Suppressor macrophage treated with lipopolysaccharide for 1 hour (primary cell): ENCODE results near the gene LRRC49.
"Not testable (repeated sequence)": the region's sequence is repeated elsewhere in the genome, so short reads cannot be mapped to it uniquely, and the experiment has no call there.

Experiments
- DNase-seq, 3 donors: peaks; one replicate each; pipeline ENCODE4 v3.0.0-alpha.2; 2020 to 2022

The LRRC49 gene

GRCh38 chr15:70892002-70892911 is at the start of gene LRRC49, which contains the start of gene THAP10:
TSS of gene LRRC49 (plus strand) at chr15:70892826. CDS start at chr15:70892895, 69 bp downstream.
TSS of gene THAP10 (minus strand) at chr15:70892433. CDS start at chr15:70892272, 161 bp downstream.
- DNase-seq: peak; percentile 84 to 87 (median 84)

GRCh38 chr15:70845602-70846360 is 46.8 kb upstream of the LRRC49 start:
- DNase-seq: no peak

GRCh38 chr15:70851889-70852288 is 40.7 kb upstream of the LRRC49 start:
- DNase-seq: no peak

GRCh38 chr15:70852501-70853317 is 39.9 kb upstream of the LRRC49 start:
- DNase-seq: no peak

GRCh38 chr15:70853318-70853972 is 39.2 kb upstream of the LRRC49 start:
- DNase-seq: peak in 2 of 3 donors; percentile 38 to 43

GRCh38 chr15:70853973-70854665 is 38.5 kb upstream of the LRRC49 start, which contains the start of gene LARP6:
TSS of gene LARP6 (minus strand) at chr15:70854157. CDS start at chr15:70854088, 69 bp downstream.
- peak in 2 of 3 donors; percentile 13 to 44 for DNase-seq

GRCh38 chr15:70854666-70854976 is 38.0 kb upstream of the LRRC49 start:
- no peak for DNase-seq

GRCh38 chr15:70855764-70856163 is 36.9 kb upstream of the LRRC49 start:
- DNase-seq: no peak

DNA sequence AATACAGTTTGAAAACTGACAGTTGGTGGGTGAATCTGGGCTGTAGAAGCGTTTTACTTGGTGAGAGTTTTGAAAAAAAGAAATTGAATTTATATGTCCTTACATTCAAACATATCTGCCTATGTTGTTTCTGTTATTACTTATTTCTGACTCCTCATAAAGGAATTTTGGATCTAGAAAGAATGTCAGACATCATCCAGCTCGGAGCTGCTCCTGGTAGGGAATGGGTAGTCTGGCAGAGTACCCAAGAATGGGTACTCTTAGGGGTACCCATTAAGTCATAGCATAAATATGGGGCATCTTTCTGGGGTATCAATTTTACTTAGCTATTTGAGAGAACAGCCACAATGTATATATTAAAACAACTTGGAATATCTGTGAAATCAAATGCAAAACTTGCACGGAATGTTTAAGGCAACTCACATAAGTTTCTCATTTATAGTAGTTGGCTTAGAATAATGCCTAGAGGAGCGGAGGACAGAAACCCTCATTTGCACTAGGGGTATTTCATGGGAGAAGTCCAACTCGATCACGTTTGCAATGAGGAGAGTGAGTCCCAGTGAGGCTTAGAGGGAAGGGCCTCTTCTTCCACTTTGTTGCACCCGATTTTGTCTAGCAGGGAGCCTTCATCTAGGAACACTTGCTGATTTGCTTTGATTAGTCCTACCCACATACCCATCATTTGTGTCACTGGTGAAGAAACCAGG is 36.3 kb upstream of the LRRC49 start:
- DNase-seq: no peak

- DNase-seq: peak in 1 of 3 donors; percentile 5
Measured at GRCh38 chr15:70856884-70857561, 35.6 kb upstream of the LRRC49 start.

- DNase-seq: no peak
Measured at GRCh38 chr15:70857562-70858285, 34.9 kb upstream of the LRRC49 start.

GRCh38 chr15:70858614-70859321 is 33.9 kb upstream of the LRRC49 start:
- not testable (repeated sequence) for DNase-seq

GRCh38 chr15:70859322-70859908 is 33.2 kb upstream of the LRRC49 start:
- DNase-seq: no peak

- DNase-seq: no peak
Measured at GRCh38 chr15:70859998-70860397, 32.6 kb upstream of the LRRC49 start.

- no peak for DNase-seq
Measured at GRCh38 chr15:70863450-70864218, 29.0 kb upstream of the LRRC49 start.

DNA sequence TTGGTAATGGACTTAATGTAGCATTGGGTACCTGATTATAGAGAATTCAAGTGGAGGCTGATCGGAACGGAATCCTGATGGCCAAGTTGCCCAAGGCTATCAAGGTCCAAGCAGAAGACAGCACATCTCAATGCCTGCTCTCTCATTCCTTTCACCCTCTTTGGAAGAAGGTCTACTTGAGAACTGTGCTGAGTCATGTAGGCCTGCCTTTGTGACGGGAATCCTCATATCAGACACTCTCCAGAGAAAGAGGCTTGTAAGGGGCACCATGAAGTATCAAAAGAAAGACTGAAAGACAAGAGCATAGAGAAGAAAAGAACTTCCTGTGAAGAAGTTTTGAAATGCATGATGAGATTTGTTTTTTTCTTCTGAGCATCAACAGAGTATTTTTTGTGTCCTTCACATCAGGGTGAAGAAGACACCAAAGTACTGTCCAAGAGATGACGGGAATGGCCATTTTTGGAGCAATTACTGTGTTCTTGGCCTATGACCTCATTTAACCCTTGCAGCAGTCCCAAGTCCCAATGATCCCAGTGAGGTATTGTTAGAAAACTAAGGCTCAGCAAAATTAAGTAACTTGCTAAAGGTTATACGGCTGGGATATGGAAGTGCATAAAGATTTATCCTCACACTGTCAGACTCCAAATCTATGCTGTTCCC is 25.5 kb upstream of the LRRC49 start:
- DNase-seq: no peak

- no peak for DNase-seq
Measured at GRCh38 chr15:70867911-70868467, 24.6 kb upstream of the LRRC49 start.
